AG09319 (cell line): Measurements from ENCODE around the gene F5.

Experiments used
- DNase-seq: peaks from one replicate; pipeline ENCODE4 v3.0.0-alpha.2; 2010; ENCODE audit warnings: low read depth; ENCODE audit errors: extremely low read depth
- CTCF ChIP-seq: IDR thresholded peaks from 2 replicates; pipeline ENCODE4 v1.5.1; 2011; ENCODE audit warnings: low read depth, mild to moderate bottlenecking, inconsistent platforms, low read length, moderate library complexity

Gene F5

GRCh38 chr1:169604781-169605560 lies 18.7 kb upstream of the F5 start:
- no peak for TF ChIP-seq CTCF

GRCh38 chr1:169601096-169601881 lies 15.0 kb upstream of the F5 start:
- no peak for DNase-seq
- TF ChIP-seq CTCF: peak; percentile 27

More at GRCh38 chr1:169604781-169605560, 18.7 kb upstream of the F5 start:
- no peak for DNase-seq

- TF ChIP-seq CTCF: no peak
- DNase-seq: no peak
Observed at GRCh38 chr1:169595764-169596711, 9.8 kb upstream of the F5 start.

GRCh38 chr1:169594391-169594790 lies 8.1 kb upstream of the F5 start:
- DNase-seq: no peak

GRCh38 chr1:169590932-169591331 lies 4.7 kb upstream of the F5 start:
- no peak for DNase-seq

More at GRCh38 chr1:169594391-169594790, 8.1 kb upstream of the F5 start:
- no peak for TF ChIP-seq CTCF

More at GRCh38 chr1:169590932-169591331, 4.7 kb upstream of the F5 start:
- TF ChIP-seq CTCF: no peak
